Epithelial cell of proximal tubule (primary cell): ENCODE data around the gene AADACL4. TPM values are rescaled to one million over a fixed set of nuclear protein-coding genes. Genes with fewer than 3 reads are reported as not detected.

Source experiments
- DNase-seq: peaks from one replicate; pipeline ENCODE4 v3.0.0-alpha.2; 2011; ENCODE audit warnings: low read depth
- H3K4me3 ChIP-seq: 2 replicates; pipeline ENCODE4 v1.5.1; 2011; ENCODE audit warnings: low read depth, mild to moderate bottlenecking, low read length
- total RNA-seq: library from RNA; depleted of rRNA; stranded (reverse); fragments of >200 nt; gene quantifications from 2 replicates; pipeline ENCODE4 v1.2.3, GENCODE V29; 2015
- TF ChIP-seq, protein P1 (sequence below): conservative IDR thresholded peaks from 2 replicates; pipeline ENCODE4 v1.5.1; 2012; ENCODE audit warnings: low read depth, mild to moderate bottlenecking, low read length

The AADACL4 gene
- total RNA-seq, 1 donor from 2014 or later: not detected

DNA sequence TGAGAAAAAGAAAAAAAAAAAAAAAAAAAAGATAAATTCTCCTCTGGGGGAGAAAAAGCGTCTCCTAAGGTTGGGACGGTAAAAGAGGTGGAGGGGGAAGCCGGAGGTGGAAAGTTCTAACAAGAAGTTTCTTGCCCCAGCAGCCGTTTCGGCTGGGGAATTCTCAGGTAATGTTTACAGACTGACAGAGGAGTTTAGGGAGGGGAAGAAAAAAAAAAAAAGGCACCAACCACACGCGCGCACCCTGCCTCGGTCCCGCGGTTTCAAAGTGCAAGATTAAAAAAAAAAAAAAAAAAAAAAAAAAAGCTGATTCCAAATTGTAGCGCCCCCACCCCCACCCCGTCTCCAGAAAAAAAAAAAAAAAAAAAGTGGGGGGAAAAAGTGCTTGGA, 26.4 kb upstream of the AADACL4 start:
- DNase-seq: no peak
- peak overlapping the region; percentile 86 for H3K4me3 ChIP-seq
- TF ChIP-seq, protein P1, sequence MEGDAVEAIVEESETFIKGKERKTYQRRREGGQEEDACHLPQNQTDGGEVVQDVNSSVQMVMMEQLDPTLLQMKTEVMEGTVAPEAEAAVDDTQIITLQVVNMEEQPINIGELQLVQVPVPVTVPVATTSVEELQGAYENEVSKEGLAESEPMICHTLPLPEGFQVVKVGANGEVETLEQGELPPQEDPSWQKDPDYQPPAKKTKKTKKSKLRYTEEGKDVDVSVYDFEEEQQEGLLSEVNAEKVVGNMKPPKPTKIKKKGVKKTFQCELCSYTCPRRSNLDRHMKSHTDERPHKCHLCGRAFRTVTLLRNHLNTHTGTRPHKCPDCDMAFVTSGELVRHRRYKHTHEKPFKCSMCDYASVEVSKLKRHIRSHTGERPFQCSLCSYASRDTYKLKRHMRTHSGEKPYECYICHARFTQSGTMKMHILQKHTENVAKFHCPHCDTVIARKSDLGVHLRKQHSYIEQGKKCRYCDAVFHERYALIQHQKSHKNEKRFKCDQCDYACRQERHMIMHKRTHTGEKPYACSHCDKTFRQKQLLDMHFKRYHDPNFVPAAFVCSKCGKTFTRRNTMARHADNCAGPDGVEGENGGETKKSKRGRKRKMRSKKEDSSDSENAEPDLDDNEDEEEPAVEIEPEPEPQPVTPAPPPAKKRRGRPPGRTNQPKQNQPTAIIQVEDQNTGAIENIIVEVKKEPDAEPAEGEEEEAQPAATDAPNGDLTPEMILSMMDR: no peak

DNA sequence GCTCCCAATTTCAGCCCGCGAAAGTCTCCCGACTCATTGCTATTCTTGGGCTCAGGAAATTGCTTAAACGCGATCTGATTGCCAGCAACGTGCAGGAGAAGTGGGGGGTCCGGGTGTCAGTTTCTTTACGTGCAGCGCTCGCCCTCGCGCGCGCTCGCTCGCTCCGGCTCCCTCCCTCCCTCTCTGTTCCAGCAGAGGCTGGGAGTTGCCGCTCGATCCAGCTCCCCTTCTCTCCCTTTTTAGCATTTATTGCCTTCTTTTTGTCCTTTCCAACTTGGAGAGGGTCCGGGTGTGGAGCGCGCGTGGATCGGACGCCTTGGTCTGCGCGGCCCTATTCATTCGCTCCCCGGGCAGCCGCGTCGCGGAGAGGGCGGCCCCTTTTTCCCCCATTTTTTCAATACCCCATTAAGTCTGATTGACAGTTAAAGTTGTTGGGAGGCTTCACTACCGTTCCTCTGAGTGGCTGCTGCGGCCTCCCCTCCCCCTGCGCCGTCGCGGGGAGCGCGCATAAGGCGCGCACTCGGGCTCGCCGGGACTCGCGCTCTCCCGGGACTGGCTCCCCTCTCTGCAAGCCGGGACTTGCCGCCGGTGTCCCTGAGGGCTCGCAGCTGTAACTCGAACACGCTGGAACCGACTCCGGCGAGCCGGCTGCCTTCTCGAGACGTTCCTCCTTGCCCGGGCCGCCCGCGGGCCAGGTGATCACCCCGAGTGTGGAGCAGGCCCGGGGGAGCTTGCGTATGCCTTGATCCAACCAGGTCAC, 25.8 kb upstream of the AADACL4 start, which contains the start of gene DHRS3:
Gene DHRS3, minus strand, starts transcription at position 310 of the 760 bp plus-strand sequence. CDS start 862 bp downstream, outside the sequence.
- DNase-seq: no peak
- TF ChIP-seq, protein P1: no peak
- peak within 1 kb of the TSS; percentile 86 for H3K4me3 ChIP-seq

DNA sequence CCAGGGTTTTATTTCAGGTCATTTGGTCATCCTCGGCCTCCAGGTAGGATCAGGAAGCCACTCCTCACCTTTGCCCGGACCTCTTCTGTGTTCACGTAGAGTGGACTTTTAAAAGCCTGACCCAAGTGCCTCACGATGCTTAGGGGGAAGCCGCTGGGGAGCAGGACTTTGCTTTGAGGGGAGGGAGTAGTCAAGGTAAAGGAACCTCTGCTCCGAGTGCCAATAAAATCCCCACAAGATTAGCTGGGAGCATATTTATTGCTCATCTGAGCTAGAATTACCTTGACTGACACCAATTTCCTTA, 25.3 kb upstream of the AADACL4 start:
- TF ChIP-seq, protein P1: no peak
- no peak for DNase-seq
- H3K4me3 ChIP-seq: peak overlapping the region; percentile 86

DNA sequence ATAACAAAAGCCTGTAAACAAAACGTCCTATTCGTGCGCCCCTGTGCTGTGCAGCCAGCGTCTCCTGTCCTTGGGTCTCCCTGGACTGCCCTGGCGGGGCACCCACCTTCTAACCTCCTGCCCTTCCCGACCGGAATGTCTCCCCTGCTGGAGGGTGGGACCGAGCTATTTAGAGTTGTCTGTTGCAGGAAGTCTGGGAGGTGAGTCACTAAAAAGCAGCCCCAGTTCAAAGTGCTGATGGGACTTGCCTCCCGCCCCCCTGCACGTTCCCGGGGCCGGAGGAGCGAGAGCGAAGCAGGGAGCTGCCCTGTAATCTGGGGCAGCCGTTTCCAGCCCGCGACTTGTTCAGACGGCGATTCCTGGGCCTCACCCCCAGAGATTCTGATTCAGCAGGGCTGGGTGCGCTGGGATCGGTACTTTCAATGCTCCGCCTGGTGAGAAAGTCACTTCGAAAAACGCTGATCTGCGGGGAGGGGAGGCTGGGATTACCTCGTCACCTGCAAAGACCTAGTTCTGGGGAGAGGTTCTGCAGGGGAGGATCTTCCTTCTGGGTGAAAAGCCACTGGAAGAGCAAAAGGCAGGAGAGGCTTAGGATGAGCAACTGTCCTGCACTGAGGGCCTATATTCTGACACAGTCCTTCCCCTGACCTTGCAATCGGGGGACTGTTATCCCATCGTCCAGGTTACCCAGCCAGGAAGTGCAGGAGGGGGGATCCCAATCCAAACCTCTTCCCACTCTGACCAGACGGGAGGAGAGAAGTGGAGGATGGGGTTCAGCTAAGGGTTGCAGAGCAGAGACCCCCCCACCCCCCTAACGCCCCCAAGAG, 24.7 kb upstream of the AADACL4 start:
- DNase-seq: no peak
- TF ChIP-seq, protein P1: no peak
- H3K4me3 ChIP-seq: peak overlapping the region; percentile 86

DNA sequence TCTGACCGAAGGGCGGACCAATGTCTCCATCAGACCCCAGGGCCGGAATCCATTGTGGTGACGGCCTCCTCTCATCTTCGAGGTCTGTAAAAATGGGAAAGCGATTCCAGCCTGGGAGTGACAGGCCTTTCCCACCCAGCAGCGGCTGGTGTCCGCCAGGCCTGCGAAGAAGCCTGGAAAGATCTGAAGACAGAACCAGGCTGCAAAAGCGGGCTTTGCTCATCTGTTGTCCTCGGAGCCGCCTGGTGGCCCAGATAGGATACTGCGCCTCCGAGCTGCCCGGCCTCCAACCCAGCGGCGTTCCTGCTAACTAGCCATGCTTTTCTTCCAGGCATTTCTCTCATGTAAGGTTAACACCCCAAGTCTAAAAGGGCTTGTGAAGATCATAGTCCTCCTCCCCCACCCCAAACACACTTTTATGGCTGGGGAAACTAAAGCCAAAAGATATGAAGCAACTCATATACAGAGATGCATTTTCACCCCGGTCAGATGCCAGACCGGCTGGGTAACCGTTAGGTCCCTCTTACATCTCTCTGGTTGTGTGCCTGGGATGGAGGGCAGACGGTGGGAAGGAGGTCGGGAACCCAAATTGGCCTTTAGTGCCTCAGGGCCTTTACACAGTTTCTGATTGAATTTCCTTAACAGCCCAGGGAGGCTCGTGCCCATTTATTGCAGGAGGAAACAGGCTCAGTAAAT, 23.9 kb upstream of the AADACL4 start:
- DNase-seq: no peak
- TF ChIP-seq, protein P1: peak; percentile 89
- H3K4me3 ChIP-seq: peak overlapping the region; percentile 86

DNA sequence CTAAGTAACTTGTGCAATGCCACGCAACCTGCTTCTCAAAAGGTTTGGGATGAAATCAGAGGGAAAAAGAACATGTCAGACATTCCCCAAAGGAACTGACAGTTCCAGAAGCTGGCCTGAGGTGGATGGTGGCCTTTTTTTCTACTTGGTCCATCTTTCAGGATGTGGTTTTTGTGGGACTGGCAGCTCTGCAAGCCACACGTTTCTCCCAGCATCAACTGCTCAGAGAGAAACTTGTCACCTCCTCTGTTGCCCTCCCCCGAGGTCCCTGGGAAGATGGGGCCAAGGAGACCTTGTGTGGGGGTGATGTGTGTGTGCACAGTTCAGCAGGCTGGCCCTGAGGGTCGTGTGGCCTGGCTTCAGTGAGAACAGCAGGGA, 23.4 kb upstream of the AADACL4 start:
- H3K4me3 ChIP-seq: no peak overlapping the region
- TF ChIP-seq, protein P1: no peak
- no peak for DNase-seq
